COLO829 (cell line): ENCODE data around the gene MAP1LC3B2.

Source experiments
- DNase-seq: peaks from one replicate; pipeline ENCODE4 v3.0.0; 2012; ENCODE audit warnings: low spot score

The MAP1LC3B2 gene

GRCh38 chr12:116615141-116615861 lies 56.1 kb downstream of the MAP1LC3B2 start:
- no peak for DNase-seq

GRCh38 chr12:116616536-116617248 lies 57.5 kb downstream of the MAP1LC3B2 start:
- DNase-seq, result no peak

GRCh38 chr12:116619246-116619645 lies 60.1 kb downstream of the MAP1LC3B2 start:
- no peak for DNase-seq

GRCh38 chr12:116620124-116620491 lies 60.9 kb downstream of the MAP1LC3B2 start:
- no peak for DNase-seq

GRCh38 chr12:116620492-116621191 lies 61.5 kb downstream of the MAP1LC3B2 start:
- no peak for DNase-seq

- no peak for DNase-seq
Measured at GRCh38 chr12:116621194-116621593, 62.0 kb downstream of the MAP1LC3B2 start.

GRCh38 chr12:116624516-116624915 lies 65.3 kb downstream of the MAP1LC3B2 start:
- no peak for DNase-seq

- DNase-seq, result no peak
Measured at GRCh38 chr12:116626153-116626552, 67.0 kb downstream of the MAP1LC3B2 start.
